NCI-H446 treated with DMSO at 0.1 percent for 48 hours (cell line): ENCODE data around the gene SENP5.
"Not testable (repeated sequence)": the region's sequence is repeated elsewhere in the genome, so short reads cannot be mapped to it uniquely, and the experiment has no call there.

Source experiments
- DNase-seq: peaks from one replicate; lab custom pipeline; 2025; lab: John Stamatoyannopoulos, UW

SENP5 gene, protein sequence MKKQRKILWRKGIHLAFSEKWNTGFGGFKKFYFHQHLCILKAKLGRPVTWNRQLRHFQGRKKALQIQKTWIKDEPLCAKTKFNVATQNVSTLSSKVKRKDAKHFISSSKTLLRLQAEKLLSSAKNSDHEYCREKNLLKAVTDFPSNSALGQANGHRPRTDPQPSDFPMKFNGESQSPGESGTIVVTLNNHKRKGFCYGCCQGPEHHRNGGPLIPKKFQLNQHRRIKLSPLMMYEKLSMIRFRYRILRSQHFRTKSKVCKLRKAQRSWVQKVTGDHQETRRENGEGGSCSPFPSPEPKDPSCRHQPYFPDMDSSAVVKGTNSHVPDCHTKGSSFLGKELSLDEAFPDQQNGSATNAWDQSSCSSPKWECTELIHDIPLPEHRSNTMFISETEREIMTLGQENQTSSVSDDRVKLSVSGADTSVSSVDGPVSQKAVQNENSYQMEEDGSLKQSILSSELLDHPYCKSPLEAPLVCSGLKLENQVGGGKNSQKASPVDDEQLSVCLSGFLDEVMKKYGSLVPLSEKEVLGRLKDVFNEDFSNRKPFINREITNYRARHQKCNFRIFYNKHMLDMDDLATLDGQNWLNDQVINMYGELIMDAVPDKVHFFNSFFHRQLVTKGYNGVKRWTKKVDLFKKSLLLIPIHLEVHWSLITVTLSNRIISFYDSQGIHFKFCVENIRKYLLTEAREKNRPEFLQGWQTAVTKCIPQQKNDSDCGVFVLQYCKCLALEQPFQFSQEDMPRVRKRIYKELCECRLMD

DNA sequence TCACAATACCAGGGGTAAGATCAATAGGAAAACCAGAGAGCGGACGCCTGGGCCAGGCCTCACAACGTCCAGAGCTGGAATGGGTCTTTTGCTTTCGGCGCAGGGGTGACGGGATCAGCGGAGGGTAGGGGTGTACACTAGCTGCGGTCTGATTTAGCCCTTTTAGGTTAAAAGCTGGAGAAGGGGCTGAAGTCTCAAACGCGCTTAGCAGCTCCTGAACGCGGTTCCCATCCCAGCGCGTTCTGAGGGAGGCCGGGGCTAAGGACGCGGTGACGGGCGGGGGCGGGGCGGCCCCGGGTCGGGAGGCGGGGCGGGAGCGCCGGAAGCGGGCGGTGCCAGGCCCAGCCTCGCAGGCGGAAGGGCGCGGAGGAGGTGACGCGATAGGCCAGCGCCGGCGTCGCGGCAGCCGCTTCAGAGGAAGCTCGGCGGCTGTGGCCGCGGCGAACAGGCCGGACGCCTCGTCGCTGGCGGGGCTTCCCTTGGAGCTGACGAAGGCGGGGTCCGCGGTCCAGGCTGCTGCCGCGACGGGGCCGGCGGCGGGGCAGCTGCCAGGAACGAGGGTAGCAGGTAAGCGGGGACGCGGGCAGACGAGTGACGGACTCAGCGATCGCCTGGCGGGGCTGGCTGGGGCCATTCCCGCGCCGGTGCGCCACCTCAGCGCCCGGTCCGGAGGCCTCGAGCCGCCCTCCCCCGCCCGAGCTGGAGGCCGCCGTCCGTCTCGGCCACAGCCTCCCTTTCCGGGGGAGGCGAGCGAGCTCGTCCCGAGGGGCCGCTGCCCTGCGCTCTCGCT, at the start of gene SENP5:
Gene SENP5, plus strand, starts transcription at position 414 of the 790 bp plus-strand sequence. CDS start 17,262 bp downstream, outside the sequence.
- peak; percentile 70 for DNase-seq

DNA sequence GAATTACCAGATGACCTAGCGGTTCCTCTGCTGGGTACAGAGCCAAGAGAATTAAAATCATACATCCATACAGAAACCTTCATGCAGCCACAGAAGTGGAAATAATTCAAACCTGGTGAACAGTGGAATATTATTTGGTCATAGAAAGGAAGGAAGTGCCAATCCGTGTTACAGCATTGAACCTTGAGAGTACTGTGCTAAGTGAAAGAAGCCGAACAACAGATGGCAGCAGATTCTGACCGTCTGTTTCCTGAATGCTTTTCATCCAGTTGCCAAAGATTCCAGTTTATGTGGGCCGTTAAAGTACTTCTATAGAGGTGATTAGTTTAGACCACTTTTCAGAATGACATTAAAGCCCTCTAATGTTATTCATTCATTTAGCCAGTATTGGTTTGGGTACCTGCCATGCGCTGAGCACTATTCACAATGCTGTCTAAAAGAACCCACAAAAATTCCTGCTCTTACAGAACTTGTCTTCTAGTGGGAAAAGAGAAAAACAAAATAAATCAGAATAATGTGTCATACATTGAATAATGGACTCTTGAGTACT, 45.8 kb upstream of the SENP5 start:
- DNase-seq: no peak

DNA sequence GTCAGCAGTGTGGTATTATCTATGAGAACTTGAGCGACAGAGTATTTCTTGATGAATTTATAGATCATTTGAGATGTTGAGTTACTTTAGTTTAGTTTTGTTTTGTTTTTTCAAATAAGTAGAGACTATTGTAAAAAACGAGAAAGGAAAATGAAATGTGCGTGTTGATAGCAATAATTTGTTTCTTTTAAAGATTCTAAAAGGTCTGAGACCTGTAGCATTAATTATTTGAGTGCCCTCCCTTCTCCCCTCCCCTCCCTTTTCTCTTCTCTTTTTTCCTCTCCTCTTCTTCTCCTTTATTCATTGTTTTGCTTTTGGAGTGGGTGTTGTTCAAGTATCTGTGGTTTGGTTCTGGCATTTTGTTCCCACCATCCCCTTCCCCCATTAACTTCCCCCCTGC, 38.1 kb upstream of the SENP5 start:
- DNase-seq: not testable (repeated sequence)

DNA sequence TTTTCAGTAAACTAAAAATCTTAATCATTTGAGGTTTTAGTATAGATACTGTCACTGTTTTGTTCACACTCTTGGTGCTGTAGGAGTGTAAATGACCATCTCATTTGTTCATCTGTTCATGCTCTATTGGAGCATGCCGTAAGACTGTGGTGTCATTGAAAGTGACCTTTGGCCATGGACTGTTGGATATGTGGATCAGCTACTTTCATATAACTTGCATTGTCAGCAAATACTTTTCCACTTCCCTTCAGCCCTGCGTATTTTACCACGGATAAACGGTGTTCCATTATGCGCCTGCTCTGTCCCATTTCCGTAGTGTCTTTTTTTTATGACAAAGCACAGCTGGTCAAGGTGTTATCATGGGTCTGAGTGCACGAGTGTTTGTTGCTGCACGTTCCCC, 32.6 kb upstream of the SENP5 start:
- no peak for DNase-seq

DNA sequence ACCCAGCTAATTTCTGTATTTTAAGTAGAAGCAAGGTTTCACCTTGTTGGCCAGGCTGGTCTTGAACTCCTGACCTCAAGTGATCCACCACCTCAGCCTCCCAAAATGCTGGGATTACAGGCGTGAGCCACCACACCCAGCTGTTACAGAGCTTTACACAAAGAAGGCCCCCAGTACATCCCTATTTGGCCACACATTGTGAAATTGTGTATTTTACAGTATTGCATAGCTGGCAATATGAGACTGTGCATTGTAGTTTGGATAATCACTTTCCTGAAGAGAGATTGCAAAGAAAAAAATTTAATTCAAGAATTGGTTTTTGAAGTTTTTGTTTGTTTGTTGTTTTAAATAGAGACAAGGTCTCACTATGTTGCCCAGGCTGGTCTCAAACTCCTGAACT, 31.1 kb upstream of the SENP5 start:
- DNase-seq: not testable (repeated sequence)

DNA sequence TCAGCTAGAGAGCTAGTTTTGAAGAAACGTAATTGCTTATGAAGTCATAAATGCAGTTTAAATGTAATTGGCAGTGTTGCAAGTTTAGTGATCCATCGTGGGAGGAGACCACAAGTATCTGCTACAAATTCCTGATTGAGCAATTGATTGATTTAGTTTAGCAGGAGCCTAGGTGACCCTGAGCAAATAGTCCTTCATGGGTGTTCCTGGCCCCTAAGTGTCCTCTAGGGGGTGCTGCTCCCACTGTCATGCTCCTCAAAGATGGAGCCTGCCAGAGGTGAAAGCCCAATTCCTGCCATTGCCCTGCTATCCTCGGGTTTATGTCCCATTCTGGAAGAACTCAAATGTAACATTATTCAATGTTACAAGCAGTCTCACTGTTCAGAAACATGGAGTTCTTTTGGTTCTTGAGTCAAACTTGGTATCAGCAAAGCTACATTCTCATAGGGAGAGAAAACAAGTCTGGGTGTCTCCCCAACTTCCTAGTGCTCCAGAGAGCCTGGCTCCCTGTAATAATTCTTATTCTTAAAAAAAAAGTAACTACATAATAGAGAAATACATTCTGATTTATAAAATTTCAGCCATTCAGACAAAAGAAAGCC, 29.8 kb upstream of the SENP5 start:
- DNase-seq: peak; percentile 4

DNA sequence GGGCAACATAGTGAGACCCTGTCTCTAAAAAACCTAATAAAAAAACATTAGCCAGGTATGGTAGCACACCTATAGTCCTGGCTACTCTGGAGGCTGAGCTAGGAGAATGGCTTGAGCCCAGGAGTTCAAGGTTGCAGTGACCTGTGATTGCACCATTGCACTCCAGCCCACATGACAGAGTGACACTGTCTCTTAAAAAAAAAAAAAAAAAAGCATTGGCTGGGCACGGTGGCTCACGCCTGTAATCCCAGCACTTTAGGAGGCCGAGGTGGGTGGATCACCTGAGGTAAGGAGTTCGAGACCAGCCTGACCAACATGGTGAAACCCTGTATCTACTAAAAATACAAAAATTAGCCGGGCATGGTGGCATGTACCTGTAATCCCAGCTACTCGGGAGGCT, 28.4 kb upstream of the SENP5 start:
- DNase-seq: not testable (repeated sequence)

DNA sequence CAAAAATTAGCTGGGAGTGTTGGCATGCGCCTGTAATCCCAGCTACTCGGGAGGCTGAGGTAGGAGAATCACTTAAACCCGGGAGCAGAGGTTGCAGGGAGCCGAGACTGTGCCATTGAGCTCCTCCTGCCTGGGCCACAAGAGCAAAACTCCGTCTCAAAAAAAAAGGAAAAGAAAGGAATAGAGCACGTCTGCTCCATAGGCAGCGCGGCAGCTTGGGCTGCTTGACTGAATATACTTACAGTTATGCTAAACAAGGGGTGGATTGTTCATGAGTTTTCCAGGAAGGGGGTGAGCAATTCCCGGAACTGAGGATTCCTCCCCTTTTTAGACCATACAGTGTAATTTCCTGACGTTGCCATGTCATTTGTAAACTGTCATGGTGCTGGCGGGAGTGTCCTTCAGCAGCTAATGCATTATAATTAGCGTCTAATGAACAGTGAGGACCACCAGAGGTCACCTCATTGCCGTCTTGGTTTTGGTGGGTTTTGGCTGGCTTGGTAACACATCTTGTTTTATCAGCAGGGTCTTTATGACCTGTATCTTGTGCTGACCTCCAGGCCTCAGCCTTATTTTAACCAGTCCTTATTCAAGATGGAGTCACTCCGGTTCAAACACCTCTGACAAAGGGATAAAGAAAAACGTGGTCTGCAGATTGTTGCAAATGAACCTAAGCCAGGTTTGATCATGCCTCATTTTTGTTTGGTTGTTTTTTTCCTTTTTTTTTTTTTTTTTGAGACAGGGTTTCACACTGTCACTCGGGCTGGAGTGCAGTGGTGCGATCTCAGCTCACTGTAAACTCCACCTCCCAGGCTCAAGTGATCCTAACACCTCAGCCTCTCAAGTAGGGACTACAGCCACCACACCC, 24.9 kb upstream of the SENP5 start:
- DNase-seq: no peak

DNA sequence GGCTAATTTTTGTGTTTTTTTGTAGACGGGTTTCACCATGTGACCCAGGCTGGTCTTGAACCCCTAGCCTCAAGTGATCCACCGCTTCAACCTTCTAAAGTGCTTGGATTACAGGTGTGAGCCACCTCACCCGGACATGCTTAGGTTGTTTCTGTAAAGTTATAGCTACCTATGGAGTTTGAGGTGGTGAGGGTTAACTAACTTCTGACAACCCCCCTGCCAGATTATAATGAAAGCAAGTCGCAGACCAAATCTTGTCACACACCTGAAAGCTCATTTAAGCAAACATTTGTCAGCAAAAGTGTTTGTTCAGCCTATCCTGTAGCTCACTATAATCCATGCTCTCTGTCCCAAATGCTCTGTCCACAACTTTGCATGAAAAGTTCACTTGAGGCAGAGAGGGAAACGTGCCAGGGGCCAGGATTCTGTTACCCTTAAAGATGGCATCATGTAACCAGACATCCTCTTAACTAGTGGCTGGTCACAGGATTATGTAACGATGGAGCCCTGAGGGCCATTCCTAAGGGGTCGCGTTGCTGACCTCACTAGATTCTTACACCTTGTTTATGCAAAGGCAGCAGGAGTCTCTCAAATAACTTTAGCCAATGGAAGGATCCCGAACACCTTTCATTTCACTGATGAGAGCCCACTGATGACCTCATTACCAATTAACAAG, 24.1 kb upstream of the SENP5 start:
- DNase-seq: no peak

DNA sequence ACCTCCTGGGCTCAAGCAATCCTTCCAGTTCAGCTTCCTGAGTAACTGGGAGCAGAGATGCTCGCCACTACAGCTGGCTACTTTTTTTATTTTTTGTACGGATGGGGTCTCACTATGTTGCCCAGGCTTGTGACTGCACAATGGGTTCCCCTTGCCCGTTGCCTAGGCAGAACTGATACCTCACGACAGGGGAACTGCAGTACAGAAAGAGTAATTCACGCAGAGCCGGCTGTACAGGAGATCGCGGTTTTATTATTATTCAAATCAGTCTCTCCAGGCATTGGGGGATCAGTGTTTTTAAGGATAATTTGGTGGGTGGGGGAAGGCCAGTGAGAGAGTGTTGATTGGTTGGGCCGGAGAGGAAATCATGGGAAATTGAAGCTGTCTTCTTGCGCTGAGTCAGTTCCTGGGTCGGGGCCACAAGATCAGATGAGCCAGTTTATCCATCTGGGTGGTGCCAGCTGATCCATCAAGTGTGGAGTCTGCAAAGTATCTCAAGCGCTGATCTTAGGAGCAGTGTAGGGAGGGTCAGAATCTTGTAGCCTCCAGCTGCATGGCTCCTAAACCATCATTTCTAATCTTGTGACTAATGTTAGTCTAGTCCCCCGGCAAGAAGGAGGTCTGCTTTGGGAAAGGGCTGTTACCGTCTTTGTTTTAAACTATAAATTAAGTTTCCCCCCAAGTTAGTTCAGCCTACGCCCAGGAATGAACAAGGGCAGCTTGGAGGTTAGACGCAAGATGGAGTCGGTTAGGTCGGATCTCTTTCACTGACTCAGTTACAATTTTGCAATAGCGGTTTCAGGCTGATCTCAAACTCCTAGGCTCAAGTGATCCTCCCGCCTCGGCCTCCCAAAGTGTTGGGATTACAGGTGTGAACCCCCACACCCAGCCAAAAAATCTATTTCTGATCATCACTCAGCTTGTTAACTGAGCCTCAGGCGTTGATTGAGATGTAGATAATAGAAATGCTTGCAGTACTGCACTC, 23.2 kb upstream of the SENP5 start:
- not testable (repeated sequence) for DNase-seq

DNA sequence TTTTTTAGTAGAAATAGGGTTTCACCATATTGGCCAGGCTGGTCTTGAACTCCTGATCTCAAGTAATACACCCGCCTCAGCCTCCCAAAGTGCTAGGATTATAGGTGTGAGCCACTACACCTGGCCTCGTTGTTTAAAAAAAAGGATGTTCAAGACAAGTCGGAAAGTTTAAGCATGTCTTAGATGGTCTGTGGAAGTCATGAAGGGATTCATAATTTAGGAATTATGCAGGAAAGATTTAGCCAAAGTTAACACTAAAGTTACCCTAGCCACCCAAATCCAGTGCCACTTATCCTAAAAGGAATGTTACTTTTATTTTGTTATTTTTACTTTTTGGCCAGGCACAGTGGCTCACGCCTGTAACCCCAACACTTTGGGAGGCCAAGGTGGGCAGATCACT, 19.3 kb upstream of the SENP5 start:
- DNase-seq: not testable (repeated sequence)

DNA sequence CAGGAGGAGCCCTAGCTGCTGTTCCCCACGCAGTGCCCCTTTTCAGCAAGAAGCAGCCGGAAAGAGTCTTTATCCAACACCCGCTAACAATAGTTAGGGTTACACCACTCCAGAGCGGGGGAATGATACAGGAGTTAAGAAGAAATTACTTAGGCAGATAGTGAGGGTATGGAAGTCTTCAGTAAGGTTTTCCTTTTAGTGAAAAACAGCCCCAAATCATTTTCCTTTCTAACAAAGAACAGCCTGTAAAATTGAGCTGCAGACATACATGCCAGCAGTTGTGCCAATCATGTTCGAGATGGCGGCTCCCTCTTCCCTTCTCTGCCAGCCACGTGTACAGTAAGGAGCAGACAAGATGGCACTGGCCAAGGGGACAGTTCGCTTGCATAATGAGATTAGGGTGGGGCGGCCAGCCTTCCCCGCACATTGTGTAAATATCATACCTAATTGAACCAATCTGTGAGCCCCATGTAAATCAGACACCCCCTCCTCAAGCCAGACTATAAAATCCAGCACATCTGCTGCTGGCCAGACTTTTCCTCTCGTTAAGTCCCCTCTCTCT, 18.5 kb upstream of the SENP5 start:
- DNase-seq: no peak

DNA sequence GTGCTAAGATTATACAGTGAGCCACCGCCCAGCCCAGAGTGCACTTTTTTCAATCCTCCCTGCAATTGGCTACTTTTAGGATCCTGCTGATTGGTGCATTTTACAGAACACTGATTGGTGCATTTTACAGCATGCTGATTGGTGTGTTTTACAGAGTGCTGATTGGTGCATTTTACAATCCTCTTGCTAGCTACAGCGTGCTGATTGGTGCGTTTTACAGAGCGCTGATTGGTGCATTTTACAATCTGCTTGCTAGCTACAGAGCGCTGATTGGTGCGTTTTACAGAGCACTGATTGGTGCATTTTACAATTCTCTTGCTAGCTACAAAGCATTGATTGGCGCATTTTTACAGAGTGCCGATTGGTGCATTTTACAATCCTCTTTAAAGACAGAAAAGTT, 4.7 kb upstream of the SENP5 start:
- DNase-seq: not testable (repeated sequence)

DNA sequence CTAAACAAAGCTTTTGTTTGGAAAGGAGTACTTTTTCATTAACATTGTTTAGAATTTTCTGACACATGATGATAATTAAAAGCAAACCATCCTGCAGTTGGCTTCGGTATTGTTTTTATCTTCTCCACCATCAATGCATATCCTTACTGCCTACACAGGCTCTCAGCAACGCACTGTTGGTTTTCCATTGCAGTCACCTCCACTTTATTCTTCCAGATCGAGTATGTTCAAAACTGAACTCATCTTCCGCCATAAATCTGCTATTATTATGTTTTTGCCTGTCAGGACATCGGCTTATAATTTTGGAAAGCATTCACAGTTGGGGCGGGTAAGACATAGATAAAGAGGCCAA, 589 bp upstream of the SENP5 start:
- DNase-seq: no peak

DNA sequence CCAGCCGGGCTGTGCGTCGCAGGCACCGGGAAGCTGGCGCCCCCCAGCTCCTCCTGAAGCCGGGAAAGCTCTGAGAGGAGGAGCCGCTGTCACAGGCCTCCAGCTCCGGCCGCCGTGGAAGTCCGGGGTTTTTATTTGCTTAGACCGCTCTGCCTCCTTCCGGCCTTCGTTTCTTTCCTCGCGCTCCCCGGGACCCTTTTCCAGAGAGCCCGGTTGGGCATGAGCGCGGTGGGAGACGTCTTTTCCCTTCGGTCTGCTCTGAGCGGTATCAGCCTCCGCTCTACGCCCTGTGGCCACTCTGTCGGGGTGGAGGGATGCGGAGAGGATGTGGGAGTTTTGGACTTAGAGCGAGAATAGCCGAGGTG, 559 bp downstream of the SENP5 start:
- DNase-seq: no peak

DNA sequence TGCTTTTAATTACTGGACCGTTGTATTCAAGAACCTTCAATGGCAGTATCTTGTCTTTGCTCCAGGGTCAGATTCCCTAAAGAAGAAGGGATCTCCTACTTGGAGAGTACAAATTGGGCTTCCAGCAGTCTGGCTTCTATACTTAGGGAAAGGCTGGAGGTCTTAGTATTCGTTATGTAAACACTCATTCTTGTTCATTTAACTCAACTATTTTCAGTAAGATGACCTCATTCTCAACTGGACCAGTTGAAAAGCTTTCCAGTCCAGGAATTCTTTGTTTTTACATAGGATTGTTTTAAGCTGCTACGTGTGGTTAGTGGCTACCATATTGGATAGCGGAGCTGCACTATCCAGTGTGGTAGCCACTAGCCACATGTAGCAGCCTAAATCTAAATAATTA, 4.6 kb downstream of the SENP5 start:
- DNase-seq: no peak

DNA sequence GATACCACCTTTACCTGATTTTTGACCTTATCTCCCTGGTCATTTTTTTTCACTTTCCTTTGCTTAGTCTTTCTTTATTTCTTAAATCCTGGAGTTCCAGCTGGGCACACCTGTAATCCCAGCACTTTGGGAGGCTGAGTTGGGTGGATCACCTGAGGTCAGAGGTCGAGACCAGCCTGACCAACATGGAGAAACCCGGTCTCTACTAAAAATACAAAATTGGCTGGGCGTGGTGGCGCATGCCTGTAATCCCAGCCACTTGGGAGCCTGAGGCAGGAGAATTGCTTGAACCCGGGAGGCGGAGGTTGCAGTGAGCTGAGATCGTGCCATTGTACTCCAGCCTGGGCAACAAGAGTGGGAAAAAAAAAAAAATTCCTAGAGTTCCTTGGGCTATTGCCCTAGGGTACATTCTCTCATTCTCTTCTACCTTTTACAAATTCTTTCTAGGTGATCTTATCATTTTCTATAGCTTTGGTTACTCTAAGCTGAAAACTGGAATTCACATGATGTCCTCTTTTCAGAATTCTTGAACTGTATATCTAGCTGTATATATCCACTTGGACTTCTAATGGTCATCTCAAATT, 6.9 kb downstream of the SENP5 start:
- not testable (repeated sequence) for DNase-seq

DNA sequence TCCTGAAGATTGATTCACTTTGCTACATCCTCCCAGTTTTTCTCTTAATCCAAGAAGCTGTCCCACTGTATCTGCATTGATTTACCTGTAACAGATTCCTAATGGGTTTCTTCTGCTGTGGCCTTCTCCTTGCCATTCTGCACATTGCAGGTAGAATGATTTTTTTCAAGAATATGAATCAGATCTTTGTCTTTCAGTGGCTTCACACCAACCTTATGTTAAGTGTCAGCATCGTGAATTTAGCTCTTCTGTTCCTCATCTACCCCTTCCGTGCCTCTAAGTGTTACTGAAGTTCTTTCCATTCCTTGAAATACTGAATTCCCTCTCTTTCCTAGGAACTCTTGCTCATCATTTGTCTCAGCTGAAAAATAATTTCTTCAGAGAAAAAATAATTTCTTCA, 7.5 kb downstream of the SENP5 start:
- DNase-seq: no peak
